ENCODE results near the gene OPRL1. TPM values are rescaled to one million over a fixed set of nuclear protein-coding genes. Genes with fewer than 3 reads are reported as not detected.

Gene OPRL1
- total RNA-seq, 1 experiment from 2014 or later = 0.33 TPM

GRCh38 chr20:64038224-64038564 is 41.7 kb upstream of the OPRL1 start:
- H3K4me3 Mint-ChIP-seq (ENCODE audit: low read depth, unreplicated experiment) = peak overlapping the region; percentile 77
- no peak for TF ChIP-seq CTCF (IDR thresholded peaks at IDR 0.05; ENCODE audit: unreplicated experiment)
- DNase-seq = peak; percentile 71
- intact Hi-C loops (cut with micrococcal nuclease; ENCODE audit: unreplicated experiment) = loop anchor here (5.0 kb wide), 1 partner anchor 84 kb away; no protein-coding TSS in a partner anchor
- peaks cover 6% of the 10 kb centered on the region for H3K4me1 Mint-ChIP-seq (ENCODE audit: low read depth, unreplicated experiment)
- no peaks in the 10 kb centered on the region for H3K9me3 Mint-ChIP-seq (ENCODE audit: low read depth, unreplicated experiment)
- BruUV-seq (replicated peaks) = no TSS peak
- H3K27me3 Mint-ChIP-seq (ENCODE audit: unreplicated experiment) = peaks cover 35% of the 10 kb centered on the region
- H3K27ac Mint-ChIP-seq (ENCODE audit: unreplicated experiment) = no peak overlapping the region
- CTCF ChIA-PET = interaction anchor here (0.6 to 2.5 kb wide), 18 partner anchors 10 to 1099 kb away, joined by 3 to 33 read pairs (median 5); partner anchors contain the start of genes LKAAEAR1, PRPF6, SAMD10 and TCEA2
- H3K36me3 Mint-ChIP-seq (ENCODE audit: insufficient read depth, unreplicated experiment) = peaks cover 61% of the 10 kb centered on the region

GRCh38 chr20:64038565-64039292 is 41.2 kb upstream of the OPRL1 start:
- Mint-ChIP-seq H3K4me3 (ENCODE audit: low read depth, unreplicated experiment) (peak overlapping the region; percentile 77), H3K27ac (ENCODE audit: unreplicated experiment) (no peak overlapping the region), H3K9me3 (ENCODE audit: low read depth, unreplicated experiment) (no peaks in the 10 kb centered on the region), H3K27me3 (ENCODE audit: unreplicated experiment) (peaks cover 40% of the 10 kb centered on the region), H3K36me3 (ENCODE audit: insufficient read depth, unreplicated experiment) (peaks cover 56% of the 10 kb centered on the region), H3K4me1 (ENCODE audit: low read depth, unreplicated experiment) (peaks cover 6% of the 10 kb centered on the region)
- intact Hi-C loops (cut with micrococcal nuclease; ENCODE audit: unreplicated experiment) = loop anchor here (5.0 kb wide), 1 partner anchor 84 kb away; no protein-coding TSS in a partner anchor
- no peak for TF ChIP-seq CTCF (IDR thresholded peaks at IDR 0.05; ENCODE audit: unreplicated experiment)
- DNase-seq = peak; percentile 94
- no TSS peak for BruUV-seq (replicated peaks)
- CTCF ChIA-PET = interaction anchor here (0.5 to 2.5 kb wide), 24 partner anchors 11 to 1100 kb away, joined by 3 to 33 read pairs (median 4); partner anchors contain the start of genes LKAAEAR1, PRPF6, SAMD10 and TCEA2

- peaks cover 12% of the 10 kb centered on the region for H3K4me1 Mint-ChIP-seq (ENCODE audit: low read depth, unreplicated experiment)
- peak overlapping the region; percentile 77 for H3K4me3 Mint-ChIP-seq (ENCODE audit: low read depth, unreplicated experiment)
- no TSS peak for BruUV-seq (replicated peaks)
- H3K9me3 Mint-ChIP-seq (ENCODE audit: low read depth, unreplicated experiment) = no peaks in the 10 kb centered on the region
- peaks cover 48% of the 10 kb centered on the region for H3K27me3 Mint-ChIP-seq (ENCODE audit: unreplicated experiment)
- no peak for DNase-seq
- CTCF ChIA-PET = interaction anchor here (0.5 to 2.5 kb wide), 18 partner anchors 11 to 502 kb away, joined by 3 to 33 read pairs (median 7); partner anchors contain the start of genes LKAAEAR1, PRPF6, SAMD10 and TCEA2
- no peak for TF ChIP-seq CTCF (IDR thresholded peaks at IDR 0.05; ENCODE audit: unreplicated experiment)
- intact Hi-C loops (cut with micrococcal nuclease; ENCODE audit: unreplicated experiment) = loop anchor here (5.0 kb wide), 1 partner anchor 83 kb away; no protein-coding TSS in a partner anchor
- H3K36me3 Mint-ChIP-seq (ENCODE audit: insufficient read depth, unreplicated experiment) = peaks cover 49% of the 10 kb centered on the region
- H3K27ac Mint-ChIP-seq (ENCODE audit: unreplicated experiment) = no peak overlapping the region
These were observed 40.4 kb upstream of the OPRL1 start for GRCh38 chr20:64039293-64040160.

GRCh38 chr20:64040231-64041039 is 39.4 kb upstream of the OPRL1 start:
- no TSS peak for BruUV-seq (replicated peaks)
- H3K4me3 Mint-ChIP-seq (ENCODE audit: low read depth, unreplicated experiment) = no peak overlapping the region
- CTCF ChIA-PET = interaction anchor here (0.7 to 2.4 kb wide), 3 partner anchors 14 to 79 kb away, joined by 4 to 33 read pairs (median 6); no protein-coding TSS in a partner anchor

More at GRCh38 chr20:64040231-64041039, 39.4 kb upstream of the OPRL1 start:
- H3K27me3 Mint-ChIP-seq (ENCODE audit: unreplicated experiment) = peaks cover 57% of the 10 kb centered on the region
- no peak for TF ChIP-seq CTCF (IDR thresholded peaks at IDR 0.05; ENCODE audit: unreplicated experiment)
- H3K4me1 Mint-ChIP-seq (ENCODE audit: low read depth, unreplicated experiment) = peaks cover 21% of the 10 kb centered on the region
- intact Hi-C loops (cut with micrococcal nuclease; ENCODE audit: unreplicated experiment) = no loop called here
- no peak overlapping the region for H3K27ac Mint-ChIP-seq (ENCODE audit: unreplicated experiment)
- H3K9me3 Mint-ChIP-seq (ENCODE audit: low read depth, unreplicated experiment) = no peaks in the 10 kb centered on the region
- H3K36me3 Mint-ChIP-seq (ENCODE audit: insufficient read depth, unreplicated experiment) = peaks cover 49% of the 10 kb centered on the region
- DNase-seq = no peak
